IPS-20b (cell line): ENCODE data around the gene ARHGAP18.

ENCODE experiments used
- H3K27ac ChIP-seq: one replicate; pipeline ENCODE4 v1.5.1; 2013; ENCODE audit warnings: low read length
- H3K27me3 ChIP-seq: 2 replicates; pipeline ENCODE4 v1.6.1; 2013; ENCODE audit warnings: mild to moderate bottlenecking, low read length, inconsistent platforms; ENCODE audit not compliant: insufficient read depth
- H3K36me3 ChIP-seq: 2 replicates; pipeline ENCODE4 v1.6.1; 2013; ENCODE audit warnings: low read depth, mild to moderate bottlenecking, inconsistent platforms, low read length, moderate library complexity; ENCODE audit not compliant: insufficient read depth
- H3K4me1 ChIP-seq: 2 replicates; pipeline ENCODE4 v1.6.1; 2013; ENCODE audit warnings: mild to moderate bottlenecking, control low read depth, inconsistent platforms, low read length, moderate library complexity; ENCODE audit not compliant: insufficient read depth
- H3K4me3 ChIP-seq: 2 replicates; pipeline ENCODE4 v1.5.1; 2013; ENCODE audit warnings: mild to moderate bottlenecking, low read length, inconsistent platforms
- H3K9ac ChIP-seq: 2 replicates; pipeline ENCODE4 v1.6.1; 2013; ENCODE audit warnings: low read depth, mild to moderate bottlenecking, inconsistent platforms, low read length, moderate library complexity
- H3K9me3 ChIP-seq: 2 replicates; pipeline ENCODE4 v1.6.1; 2013; ENCODE audit warnings: mild to moderate bottlenecking, low read depth, low read length, inconsistent platforms; ENCODE audit not compliant: insufficient read depth

The ARHGAP18 gene

DNA sequence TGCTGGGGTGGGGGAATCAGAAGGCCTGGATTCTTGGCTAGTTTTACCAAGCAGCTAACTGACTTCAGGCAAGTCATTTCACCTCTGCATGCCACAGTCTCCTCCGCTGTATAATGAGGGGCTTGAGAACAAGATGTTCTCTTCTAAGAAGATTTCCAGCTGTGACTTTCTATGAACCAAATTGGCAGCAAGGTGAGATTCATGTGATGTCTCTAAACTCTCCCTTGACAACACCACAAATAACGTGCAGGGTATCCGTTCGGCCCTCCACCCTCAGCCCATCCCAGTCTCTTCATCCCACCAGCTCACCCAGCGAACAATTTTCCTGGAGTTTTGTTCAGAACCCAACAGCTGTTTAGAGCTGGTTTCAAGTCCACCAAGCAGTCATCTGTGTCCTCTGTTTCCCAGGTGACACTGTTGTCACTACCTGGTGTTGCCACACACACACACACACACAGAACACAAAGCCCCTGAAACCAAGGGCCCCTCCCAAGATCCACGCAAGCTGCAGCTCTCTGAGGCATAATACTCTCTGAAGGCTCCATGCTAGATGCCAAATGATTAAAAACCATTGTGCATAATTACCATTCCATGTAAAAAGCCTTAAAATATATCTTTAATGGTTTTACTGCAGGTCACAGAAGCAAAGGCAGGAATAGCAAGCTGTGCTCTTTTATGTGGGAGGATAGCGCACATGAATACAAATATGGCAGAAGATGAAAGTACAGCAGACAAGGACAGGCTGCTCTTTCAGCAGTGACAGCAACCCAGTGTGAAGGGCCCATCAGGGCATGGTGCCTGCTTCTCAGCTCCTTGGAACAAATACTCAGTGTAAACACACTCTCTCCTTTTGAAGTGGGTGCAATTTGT is 48.2 kb downstream of the ARHGAP18 start:
- H3K9me3 ChIP-seq, result no peaks in the 10 kb centered on the region
- H3K36me3 ChIP-seq, result no peaks in the 10 kb centered on the region
- peaks cover 4% of the 10 kb centered on the region; the same call in 1 of the 2 replicates for H3K4me1 ChIP-seq
- H3K27ac ChIP-seq, result no peak overlapping the region
- no peaks in the 10 kb centered on the region for H3K27me3 ChIP-seq
- no peak overlapping the region for H3K4me3 ChIP-seq
- no peak overlapping the region for H3K9ac ChIP-seq

DNA sequence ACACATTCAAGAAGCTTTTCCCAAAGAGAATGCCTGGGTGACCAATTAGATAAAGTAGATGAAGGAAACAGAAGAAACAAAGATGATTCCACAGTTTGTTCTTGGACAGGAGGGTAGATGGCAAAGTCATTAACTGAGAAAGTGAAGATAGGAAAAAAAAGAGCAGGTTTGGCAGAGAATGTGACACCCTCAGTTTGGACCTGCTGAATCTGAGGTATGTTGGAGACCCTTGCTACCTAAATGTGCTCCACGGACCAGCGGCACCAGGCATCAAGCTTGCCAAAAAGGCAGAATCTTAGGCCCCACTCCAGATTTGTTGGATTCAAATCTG is 49.7 kb downstream of the ARHGAP18 start:
- Histone ChIP-seq H3K9me3 (no peaks in the 10 kb centered on the region), H3K27ac (no peak overlapping the region), H3K4me1 (peaks cover 4% of the 10 kb centered on the region; the same call in 1 of the 2 replicates), H3K36me3 (no peaks in the 10 kb centered on the region), H3K4me3 (no peak overlapping the region), H3K9ac (no peak overlapping the region), H3K27me3 (no peaks in the 10 kb centered on the region)

DNA sequence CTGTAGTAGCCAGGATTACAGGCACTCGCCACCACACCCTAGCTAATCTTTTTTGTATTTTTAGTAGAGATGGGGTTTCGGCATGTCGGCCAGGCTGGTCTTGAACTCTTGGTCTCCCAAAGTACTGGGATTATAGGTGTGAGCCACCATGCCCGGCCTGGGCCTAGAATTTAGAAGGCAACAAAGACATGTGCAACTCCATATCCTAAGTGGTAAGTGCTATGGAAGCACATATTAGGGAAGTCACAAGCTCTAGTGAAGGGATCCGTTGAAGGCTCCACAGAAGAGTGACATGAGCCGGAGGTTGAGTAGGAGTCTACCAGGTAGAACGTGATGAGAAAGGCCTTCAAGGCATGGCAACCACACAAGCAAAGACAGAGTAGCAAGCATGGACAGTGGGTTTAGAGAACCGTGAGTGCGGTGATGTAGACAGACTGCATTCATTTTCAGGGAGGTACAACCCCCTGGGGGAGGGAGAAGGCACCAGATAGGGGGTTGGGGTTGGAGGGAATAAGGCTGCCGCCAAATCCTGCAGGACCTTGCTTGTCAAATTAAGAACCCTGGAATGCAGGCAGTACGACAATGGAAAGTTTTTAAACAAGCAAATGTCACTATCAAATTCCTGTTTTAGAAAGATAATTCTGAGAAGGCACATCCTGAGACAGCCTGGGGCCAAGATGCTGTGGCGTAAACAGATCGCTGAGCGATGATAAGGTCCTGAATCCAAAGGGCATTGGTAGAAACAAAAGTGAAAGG is 50.2 kb downstream of the ARHGAP18 start:
- no peak overlapping the region for H3K9ac ChIP-seq
- H3K4me3 ChIP-seq, result no peak overlapping the region
- no peaks in the 10 kb centered on the region for H3K36me3 ChIP-seq
- peaks cover 4% of the 10 kb centered on the region; the same call in 1 of the 2 replicates for H3K4me1 ChIP-seq
- H3K27ac ChIP-seq, result no peak overlapping the region
- H3K9me3 ChIP-seq, result no peaks in the 10 kb centered on the region
- no peaks in the 10 kb centered on the region for H3K27me3 ChIP-seq

DNA sequence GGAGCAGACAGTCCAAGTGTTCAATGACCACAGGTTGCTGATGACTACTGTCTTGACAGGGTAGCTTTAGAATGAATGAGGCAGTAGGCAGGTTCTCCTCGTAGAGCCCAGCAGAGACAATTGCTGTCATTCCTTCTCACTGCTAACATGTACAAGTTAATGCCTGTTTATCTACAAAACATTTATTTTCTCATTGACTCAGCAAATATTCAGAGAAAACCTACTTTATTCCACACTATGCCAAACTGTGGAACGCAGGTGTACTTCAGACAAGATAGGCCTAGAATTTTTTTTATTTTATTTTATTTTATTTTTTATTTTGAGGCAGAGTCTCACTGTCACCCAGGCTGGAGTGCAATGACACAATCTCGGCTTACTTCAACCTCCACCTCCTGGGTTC is 50.8 kb downstream of the ARHGAP18 start:
- H3K27ac ChIP-seq, result no peak overlapping the region
- no peak overlapping the region for H3K4me3 ChIP-seq
- H3K9ac ChIP-seq, result no peak overlapping the region
- H3K9me3 ChIP-seq, result no peaks in the 10 kb centered on the region
- H3K36me3 ChIP-seq, result no peaks in the 10 kb centered on the region
- no peaks in the 10 kb centered on the region for H3K27me3 ChIP-seq
- H3K4me1 ChIP-seq, result peaks cover 4% of the 10 kb centered on the region; the same call in 1 of the 2 replicates

DNA sequence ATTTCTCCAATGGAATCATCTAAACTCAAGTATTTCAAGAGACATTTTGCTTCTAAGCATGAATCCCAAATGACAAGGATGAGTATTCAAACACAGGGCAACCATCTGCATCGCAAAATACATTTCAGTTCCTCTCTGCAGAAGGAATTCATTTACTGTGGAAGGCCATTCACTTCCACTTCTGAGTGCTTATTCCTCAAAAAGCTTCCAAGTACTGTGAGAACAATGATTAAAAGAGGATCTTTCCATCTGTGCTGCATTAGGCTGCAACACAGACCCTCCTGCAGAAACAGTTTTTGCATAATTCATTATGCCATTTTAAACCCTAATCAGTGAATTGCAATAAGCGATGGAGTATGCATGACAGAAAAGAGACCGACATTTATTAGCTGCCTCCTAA is 52.5 kb downstream of the ARHGAP18 start:
- H3K4me1 ChIP-seq, result peaks cover 4% of the 10 kb centered on the region; the same call in 1 of the 2 replicates
- no peak overlapping the region for H3K9ac ChIP-seq
- no peaks in the 10 kb centered on the region for H3K9me3 ChIP-seq
- no peak overlapping the region for H3K4me3 ChIP-seq
- no peaks in the 10 kb centered on the region for H3K36me3 ChIP-seq
- H3K27ac ChIP-seq, result no peak overlapping the region
- H3K27me3 ChIP-seq, result no peaks in the 10 kb centered on the region

DNA sequence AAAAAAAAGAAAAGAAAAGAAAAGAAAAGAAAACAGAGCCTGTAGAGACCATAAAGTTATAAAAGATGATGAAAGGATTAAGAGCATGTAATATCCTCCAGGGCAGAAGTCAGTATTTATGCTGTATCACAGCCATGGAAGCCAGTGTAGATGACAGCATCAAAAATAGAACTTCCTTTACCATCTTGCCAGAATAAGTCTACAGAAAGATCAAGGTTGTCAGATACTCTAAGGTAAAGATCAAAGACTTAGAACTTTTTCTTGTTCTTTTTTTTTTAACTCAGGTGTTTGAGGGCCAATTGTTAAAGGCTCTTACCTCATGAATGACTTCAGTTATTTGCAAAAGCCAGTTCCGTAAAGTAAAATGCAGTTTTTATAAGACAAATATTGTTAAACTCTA is 54.6 kb downstream of the ARHGAP18 start:
- Histone ChIP-seq H3K27ac (no peak overlapping the region), H3K4me1 (no peaks in the 10 kb centered on the region), H3K4me3 (no peak overlapping the region)

GRCh38 chr6:129653746-129654145 is 56.2 kb downstream of the ARHGAP18 start:
- H3K9ac ChIP-seq, result no peak overlapping the region
- H3K36me3 ChIP-seq, result no peaks in the 10 kb centered on the region
- 0 out of 2 replicates have a peak, but pooled peaks cover 3% of the 10 kb centered on the region for H3K4me1 ChIP-seq
- H3K27ac ChIP-seq, result no peak overlapping the region
- H3K27me3 ChIP-seq, result no peaks in the 10 kb centered on the region
- H3K9me3 ChIP-seq, result no peaks in the 10 kb centered on the region
- no peak overlapping the region for H3K4me3 ChIP-seq

More for the DNA sequence above, 54.6 kb downstream of the ARHGAP18 start:
- Histone ChIP-seq H3K36me3 (no peaks in the 10 kb centered on the region), H3K9ac (no peak overlapping the region), H3K9me3 (no peaks in the 10 kb centered on the region), H3K27me3 (no peaks in the 10 kb centered on the region)

- no peaks in the 10 kb centered on the region for H3K9me3 ChIP-seq
- H3K27me3 ChIP-seq, result no peaks in the 10 kb centered on the region
- H3K36me3 ChIP-seq, result no peaks in the 10 kb centered on the region
- no peak overlapping the region for H3K4me3 ChIP-seq
- 0 out of 2 replicates have a peak, but pooled peaks cover 3% of the 10 kb centered on the region for H3K4me1 ChIP-seq
- H3K9ac ChIP-seq, result no peak overlapping the region
- no peak overlapping the region for H3K27ac ChIP-seq
These were observed 56.7 kb downstream of the ARHGAP18 start for GRCh38 chr6:129653229-129653628.

DNA sequence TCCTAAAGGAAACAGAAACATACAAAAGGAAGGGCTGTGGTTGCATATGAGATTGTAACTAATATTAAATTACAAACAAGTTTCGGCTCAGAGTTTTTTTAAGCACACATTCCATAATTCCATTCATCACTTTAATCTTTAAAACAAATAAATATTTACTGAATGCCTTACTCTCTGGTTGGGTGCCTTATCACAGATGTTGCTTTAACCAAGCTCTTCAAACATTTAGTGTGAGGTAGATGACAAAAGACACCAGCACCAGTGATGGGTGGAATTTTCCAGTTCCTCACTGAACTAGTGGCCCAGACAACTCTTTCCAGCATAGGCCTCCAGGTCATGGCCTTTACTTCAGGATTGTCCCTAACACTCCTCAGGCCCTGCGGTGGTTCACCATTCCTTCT is 58.7 kb downstream of the ARHGAP18 start:
- Histone ChIP-seq H3K4me1 (0 out of 2 replicates have a peak, but pooled peaks cover 3% of the 10 kb centered on the region), H3K36me3 (no peaks in the 10 kb centered on the region), H3K4me3 (no peak overlapping the region), H3K9ac (no peak overlapping the region), H3K27ac (no peak overlapping the region), H3K27me3 (no peaks in the 10 kb centered on the region), H3K9me3 (no peaks in the 10 kb centered on the region)

- Histone ChIP-seq H3K27me3 (no peaks in the 10 kb centered on the region), H3K4me3 (no peak overlapping the region), H3K27ac (no peak overlapping the region), H3K4me1 (peaks cover 18% of the 10 kb centered on the region), H3K9me3 (no peaks in the 10 kb centered on the region), H3K36me3 (no peaks in the 10 kb centered on the region), H3K9ac (no peak overlapping the region)
These were observed 61.0 kb downstream of the ARHGAP18 start for GRCh38 chr6:129648819-129649491.

- no peak overlapping the region for H3K9ac ChIP-seq
- H3K4me3 ChIP-seq, result no peak overlapping the region
- peaks cover 22% of the 10 kb centered on the region for H3K4me1 ChIP-seq
- no peaks in the 10 kb centered on the region for H3K36me3 ChIP-seq
- no peaks in the 10 kb centered on the region for H3K9me3 ChIP-seq
- no peaks in the 10 kb centered on the region for H3K27me3 ChIP-seq
- no peak overlapping the region for H3K27ac ChIP-seq
These were observed 62.9 kb downstream of the ARHGAP18 start for GRCh38 chr6:129647044-129647443.
